Measurements from ENCODE around the gene AKNA. TPM values are rescaled to one million over a fixed set of nuclear protein-coding genes. Genes with fewer than 3 reads are reported as not detected.

AKNA gene
- total RNA-seq, 2 donors from 2014 or later, result 12.2 to 15.4 TPM

- Mint-ChIP-seq H3K36me3 (ENCODE audit: low read depth) (no peaks in the 10 kb centered on the region), H3K27ac (peak overlapping the region; percentile 60), H3K9me3 (no peaks in the 10 kb centered on the region), H3K4me3 (peak overlapping the region; percentile 65), H3K4me1 (peaks cover 25% of the 10 kb centered on the region), H3K27me3 (ENCODE audit: insufficient read depth) (peaks cover 2% of the 10 kb centered on the region)
- WGBS, 2 experiments (ENCODE audit: insufficient coverage in 1 of 2, insufficient read length in 1 of 2), result 73 to 81% methylated on average over 14 to 16 of the region's 16 CpGs
- Histone ChIP-seq H3K9me3 (ENCODE audit: control insufficient read depth, low read length) (no peaks in the 10 kb centered on the region), H3K36me3 (ENCODE audit: control insufficient read depth, insufficient read depth, low read length) (no peaks in the 10 kb centered on the region), H3K27me3 (ENCODE audit: control insufficient read depth, insufficient read depth, low read length, poor library complexity, severe bottlenecking) (peaks cover 9% of the 10 kb centered on the region), H3K4me3 (ENCODE audit: low read length) (no peak overlapping the region), H3K4me1 (ENCODE audit: control insufficient read depth, insufficient read depth, low read length) (peaks cover 5% of the 10 kb centered on the region), H3K27ac (ENCODE audit: low read depth, low read length) (peak overlapping the region; percentile 25), H3K9ac (ENCODE audit: extremely low read depth, low read length, poor library complexity, severe bottlenecking) (no peak overlapping the region)
- DNase-seq, result no peak
- no peak for TF ChIP-seq CTCF (conservative IDR thresholded peaks at IDR 0.05)
Measured at GRCh38 chr9:114396558-114397218, 8.9 kb upstream of the AKNA start.

- H3K4me1 Mint-ChIP-seq, result peaks cover 25% of the 10 kb centered on the region
- WGBS, 2 experiments (ENCODE audit: insufficient coverage in 1 of 2, insufficient read length in 1 of 2), result 90 to 96% methylated on average over 3 to 5 of the region's 5 CpGs
- peaks cover 5% of the 10 kb centered on the region for H3K4me1 ChIP-seq (ENCODE audit: control insufficient read depth, insufficient read depth, low read length)
- DNase-seq, result no peak
- no peak overlapping the region for H3K27ac Mint-ChIP-seq
- H3K4me3 ChIP-seq (ENCODE audit: low read length), result no peak overlapping the region
- no peak overlapping the region for H3K9ac ChIP-seq (ENCODE audit: extremely low read depth, low read length, poor library complexity, severe bottlenecking)
- H3K9me3 Mint-ChIP-seq, result no peaks in the 10 kb centered on the region
- H3K36me3 ChIP-seq (ENCODE audit: control insufficient read depth, insufficient read depth, low read length), result no peaks in the 10 kb centered on the region
- H3K27me3 Mint-ChIP-seq (ENCODE audit: insufficient read depth), result peaks cover 2% of the 10 kb centered on the region
- H3K27ac ChIP-seq (ENCODE audit: low read depth, low read length), result no peak overlapping the region
- no peaks in the 10 kb centered on the region for H3K9me3 ChIP-seq (ENCODE audit: control insufficient read depth, low read length)
- peaks cover 16% of the 10 kb centered on the region for H3K27me3 ChIP-seq (ENCODE audit: control insufficient read depth, insufficient read depth, low read length, poor library complexity, severe bottlenecking)
- no peak overlapping the region for H3K4me3 Mint-ChIP-seq
- TF ChIP-seq CTCF (conservative IDR thresholded peaks at IDR 0.05), result no peak
- no peaks in the 10 kb centered on the region for H3K36me3 Mint-ChIP-seq (ENCODE audit: low read depth)
Measured at GRCh38 chr9:114395768-114396167, 8.0 kb upstream of the AKNA start.

- Histone ChIP-seq H3K36me3 (ENCODE audit: control insufficient read depth, insufficient read depth, low read length) (no peaks in the 10 kb centered on the region), H3K27ac (ENCODE audit: low read depth, low read length) (no peak overlapping the region), H3K9me3 (ENCODE audit: control insufficient read depth, low read length) (no peaks in the 10 kb centered on the region), H3K4me3 (ENCODE audit: low read length) (no peak overlapping the region), H3K9ac (ENCODE audit: extremely low read depth, low read length, poor library complexity, severe bottlenecking) (no peak overlapping the region), H3K27me3 (ENCODE audit: control insufficient read depth, insufficient read depth, low read length, poor library complexity, severe bottlenecking) (peaks cover 21% of the 10 kb centered on the region), H3K4me1 (ENCODE audit: control insufficient read depth, insufficient read depth, low read length) (peaks cover 5% of the 10 kb centered on the region)
- H3K27me3 Mint-ChIP-seq (ENCODE audit: insufficient read depth), result peaks cover 7% of the 10 kb centered on the region
- H3K36me3 Mint-ChIP-seq (ENCODE audit: low read depth), result no peaks in the 10 kb centered on the region
- 63 to 84% methylated on average over 5 of the region's 5 CpGs for whole genome bisulfite sequencing, 2 experiments (ENCODE audit: insufficient coverage in 1 of 2, insufficient read length in 1 of 2)
- H3K9me3 Mint-ChIP-seq, result no peaks in the 10 kb centered on the region
- H3K27ac Mint-ChIP-seq, result peak overlapping the region; percentile 16
- no peak for DNase-seq
- H3K4me3 Mint-ChIP-seq, result no peak overlapping the region
- H3K4me1 Mint-ChIP-seq, result peaks cover 30% of the 10 kb centered on the region
- TF ChIP-seq CTCF (conservative IDR thresholded peaks at IDR 0.05), result no peak
Measured at GRCh38 chr9:114395334-114395617, 7.5 kb upstream of the AKNA start.
